MM.1S (cell line): Measurements from ENCODE around the gene MCIDAS.
A peak's percentile ranks its signal among the peaks of the same experiment; 100 is the strongest.

Experiments used
- CTCF ChIP-seq: fragments of 300-600 bp; sonication (generic); IDR thresholded peaks from 2 replicates; pipeline ENCODE4 v1.5.1; 2016; ENCODE audit warnings: antibody characterized with exemption, low read length, mixed read lengths
- EZH2 ChIP-seq: fragments of 300-600 bp; sonication (generic); optimal IDR thresholded peaks from 2 replicates; pipeline ENCODE3; 2017; ENCODE audit warnings: low read depth, mild to moderate bottlenecking, antibody characterized with exemption, low read length, mixed read lengths
- EZH2phosphoT487 ChIP-seq: fragments of 300-600 bp; sonication (generic); IDR thresholded peaks from 2 replicates; pipeline ENCODE4 v1.6.1; 2018; ENCODE audit warnings: antibody characterized with exemption, low read length

- TF ChIP-seq CTCF (peak; percentile 35), EZH2phosphoT487 (no peak), EZH2 (no peak)
Observed at GRCh38 chr5:55187370-55187769, 39.7 kb downstream of the MCIDAS start.
